Transverse colon (tissue), 4 donors: ENCODE results near the gene ROBO1. TPM values are rescaled to one million over a fixed set of nuclear protein-coding genes. Genes with fewer than 3 reads are reported as not detected.

Source experiments
- DNase-seq: peaks from one replicate; pipeline ENCODE4 v3.0.0-alpha.2; 2019
- H3K27ac ChIP-seq, 4 donors: fragments of 200-600 bp; sonication (generic); 2 replicates each; pipeline ENCODE4 v1.5.1; 2016 to 2018; ENCODE audit warnings: inconsistent platforms in 4 of 4
- H3K27me3 ChIP-seq: fragments of 200-600 bp; sonication (generic); 2 replicates; pipeline ENCODE4 v1.5.1; 2017; ENCODE audit warnings: inconsistent platforms
- H3K36me3 ChIP-seq, 4 donors: fragments of 200-600 bp; sonication (generic); 2 replicates each; pipeline ENCODE4 v1.5.1; 2017 to 2019; ENCODE audit warnings: inconsistent platforms in 4 of 4
- H3K4me1 ChIP-seq, 4 donors: fragments of 200-600 bp; sonication (generic); 2 replicates each; pipeline ENCODE4 v1.5.1; 2017 to 2020; ENCODE audit warnings: inconsistent platforms in 4 of 4
- H3K4me3 ChIP-seq, 4 donors: fragments of 200-600 bp; sonication (generic); 1 replicate in 1 of 4; 2 replicates in 3 of 4; pipeline versions ENCODE4 v1.5.1 to v1.6.1; 2017 to 2019; ENCODE audit warnings: inconsistent platforms in 4 of 4
- H3K9me3 ChIP-seq, 2 donors: fragments of 200-600 bp; sonication (generic); 2 replicates each; pipeline ENCODE4 v1.5.1; 2017 to 2019; ENCODE audit warnings: inconsistent platforms in 2 of 2
- CTCF ChIP-seq, 5 experiments: fragments of 200-600 bp in 3 of 5; fragments of 450-650 bp in 2 of 5; sonication (generic) in 3 of 5; IDR thresholded peaks; 1 replicate in 2 of 5; 2 replicates in 3 of 5; pipeline ENCODE4 v1.5.1; 2016 to 2017; ENCODE audit warnings: antibody characterized with exemption in 5 of 5, inconsistent platforms in 3 of 5, mild to moderate bottlenecking in 2 of 5, moderate library complexity in 1 of 5
- EP300 ChIP-seq: sonication (generic); formaldehyde crosslinking; IDR thresholded peaks from one replicate; pipeline ENCODE4 v1.6.1; 2017; ENCODE audit warnings: antibody characterized with exemption, low read depth
- POLR2A ChIP-seq: fragments of 450-650 bp; IDR thresholded peaks from one replicate; pipeline ENCODE4 v1.6.1; 2016; ENCODE audit warnings: antibody characterized with exemption, mild to moderate bottlenecking, moderate library complexity
- POLR2AphosphoS5 ChIP-seq, 3 donors: sonication (generic); formaldehyde crosslinking; IDR thresholded peaks; one replicate each; pipeline ENCODE4 v1.6.1; 2016; ENCODE audit warnings: antibody characterized with exemption in 3 of 3
- WGBS, 2 donors: methylation state at CpG; one replicate each; pipeline ENCODE4 v1.1.5; 2018; ENCODE audit warnings: low coverage in 1 of 2; 5-methylcytosine and 5-hydroxymethylcytosine counted together
- in situ Hi-C, 4 donors: fragments of 200-750 bp; cut with MboI; loops; one replicate each; pipeline versions ENCODE4 v1.15.0 to v1.15.1; 2017; ENCODE audit warnings: low sequenced_read_pairs in 3 of 4, low pct_ligation_motif_present in 1 of 4, low pct_unique_long_range_greater_than_20kb in 1 of 4
- intact Hi-C: fragments of 100-400 bp; cut with DNase I; formaldehyde crosslinking; loops from one replicate; pipeline ENCODE4 v1.15.1; 2023; ENCODE audit warnings: low total_unique reads
- total RNA-seq, 4 donors: library from RNA; depleted of rRNA; stranded (reverse); fragments of >200 nt; gene quantifications; one replicate each; pipeline ENCODE4 v1.1.0, GENCODE V29; 2016

ROBO1 gene
- total RNA-seq, 4 donors from 2014 or later = 7.6 to 68.7 (median 9.1) TPM

GRCh38 chr3:79039192-79039591 is 728.6 kb downstream of the ROBO1 start:
- Histone ChIP-seq H3K27ac (no peak overlapping the region), H3K36me3 (no peaks in the 10 kb centered on the region), H3K27me3 (no peaks in the 10 kb centered on the region), H3K4me1 (no peaks in the 10 kb centered on the region), H3K4me3 (no peak overlapping the region), H3K9me3 (no peaks in the 10 kb centered on the region)
- in situ Hi-C loops (loop anchor here in 1 of 4 donors (25.0 kb wide), 1 partner anchor 377 kb away; no protein-coding TSS in a partner anchor), intact Hi-C loops (no loop called here)
- DNase-seq = no peak
- TF ChIP-seq POLR2A (no peak), POLR2AphosphoS5 (IDR thresholded peaks at IDR 0.05) (no peak), EP300 (no peak), CTCF (IDR thresholded peaks at IDR 0.05) (no peak)
- 85 to 87% methylated on average over 6 of the region's 6 CpGs for whole genome bisulfite sequencing, 2 donors

- Histone ChIP-seq H3K27ac (no peak overlapping the region), H3K4me3 (no peak overlapping the region), H3K36me3 (no peaks in the 10 kb centered on the region), H3K27me3 (no peaks in the 10 kb centered on the region), H3K9me3 (no peaks in the 10 kb centered on the region), H3K4me1 (no peaks in the 10 kb centered on the region)
- DNase-seq = no peak
- in situ Hi-C loops = loop anchor here in 1 of 4 donors (25.0 kb wide), 1 partner anchor 376 kb away; no protein-coding TSS in a partner anchor
- WGBS, 2 donors = 91 to 100% methylated on average over 1 of the region's 1 CpG
- intact Hi-C loops = no loop called here
- TF ChIP-seq POLR2AphosphoS5 (IDR thresholded peaks at IDR 0.05) = no peak
- TF ChIP-seq CTCF (IDR thresholded peaks at IDR 0.05) = no peak
- TF ChIP-seq POLR2A = no peak
- no peak for TF ChIP-seq EP300
These were observed 729.2 kb downstream of the ROBO1 start for GRCh38 chr3:79038636-79039035.

GRCh38 chr3:79038057-79038456 is 729.7 kb downstream of the ROBO1 start:
- DNase-seq = no peak
- no peak for TF ChIP-seq EP300
- no peak for TF ChIP-seq POLR2AphosphoS5 (IDR thresholded peaks at IDR 0.05)
- no peaks in the 10 kb centered on the region for H3K36me3 ChIP-seq
- in situ Hi-C loops = loop anchor here in 1 of 4 donors (25.0 kb wide), 1 partner anchor 376 kb away; no protein-coding TSS in a partner anchor
- H3K27me3 ChIP-seq = no peaks in the 10 kb centered on the region
- no peaks in the 10 kb centered on the region for H3K4me1 ChIP-seq
- WGBS, 2 donors = 42 to 47% methylated on average over 2 of the region's 2 CpGs
- no peak overlapping the region for H3K4me3 ChIP-seq
- intact Hi-C loops = no loop called here
- no peaks in the 10 kb centered on the region for H3K9me3 ChIP-seq
- H3K27ac ChIP-seq = no peak overlapping the region

GRCh38 chr3:79032686-79033318 is 735.0 kb downstream of the ROBO1 start:
- no peaks in the 10 kb centered on the region for H3K36me3 ChIP-seq
- intact Hi-C loops (loop anchor here (1.0 kb wide), 1 partner anchor 374 kb away; no protein-coding TSS in a partner anchor), in situ Hi-C loops (loop anchor here in 1 of 4 donors (25.0 kb wide), 1 partner anchor 371 kb away; no protein-coding TSS in a partner anchor)
- DNase-seq = no peak
- TF ChIP-seq CTCF (IDR thresholded peaks at IDR 0.05) = peak; percentile 49 to 67 (median 63)
- TF ChIP-seq POLR2A = no peak
- no peak for TF ChIP-seq POLR2AphosphoS5 (IDR thresholded peaks at IDR 0.05)
- H3K4me1 ChIP-seq = no peaks in the 10 kb centered on the region
- H3K4me3 ChIP-seq = no peak overlapping the region
- H3K9me3 ChIP-seq = no peaks in the 10 kb centered on the region
- no peaks in the 10 kb centered on the region for H3K27me3 ChIP-seq
- H3K27ac ChIP-seq = no peak overlapping the region
